Bronchial epithelial cell (primary cell): ENCODE data around the gene DOK7. TPM values are rescaled to one million over a fixed set of nuclear protein-coding genes. Genes with fewer than 3 reads are reported as not detected.

Source experiments
- DNase-seq: peaks from one replicate; pipeline ENCODE4 v3.0.0-alpha.2; 2010; ENCODE audit warnings: low read depth
- FAIRE-seq: peaks from 2 replicates; lab custom pipeline; 2011; peaks lifted over from hg19 to GRCh38; lab: Jason Lieb, UNC
- H3K27me3 ChIP-seq: 2 replicates; pipeline ENCODE4 v1.5.1; 2011; ENCODE audit warnings: low read length; ENCODE audit not compliant: control insufficient read depth, insufficient read depth
- H3K36me3 ChIP-seq: 2 replicates; pipeline ENCODE4 v1.5.1; 2011; ENCODE audit warnings: low read length; ENCODE audit not compliant: control insufficient read depth, insufficient read depth
- H3K4me3 ChIP-seq: 2 replicates; pipeline ENCODE4 v1.5.1; 2011; ENCODE audit warnings: mild to moderate bottlenecking, low read depth, low read length, control low read depth
- CTCF ChIP-seq: IDR thresholded peaks from 2 replicates; pipeline ENCODE4 v1.5.1; 2011; ENCODE audit warnings: mild to moderate bottlenecking, moderate library complexity, low read length, control low read depth, inconsistent platforms; ENCODE audit not compliant: insufficient read depth, severe bottlenecking
- total RNA-seq: library from RNA; depleted of rRNA; stranded (reverse); fragments of >200 nt; gene quantifications from 2 replicates; pipeline ENCODE4 v1.2.1, GENCODE V29; 2014

The DOK7 gene
- total RNA-seq, 1 donor from 2014 or later, result 4.2 TPM

GRCh38 chr4:3416821-3417221, 46.3 kb upstream of the DOK7 start:
- DNase-seq (no peak), FAIRE-seq (no peak)
- TF ChIP-seq CTCF, result no peak
- Histone ChIP-seq H3K4me3 (no peak overlapping the region), H3K27me3 (no peaks in the 10 kb centered on the region), H3K36me3 (peaks cover 64% of the 10 kb centered on the region)

GRCh38 chr4:3417448-3417847, 45.7 kb upstream of the DOK7 start:
- Histone ChIP-seq H3K27me3 (no peaks in the 10 kb centered on the region), H3K36me3 (peaks cover 65% of the 10 kb centered on the region), H3K4me3 (no peak overlapping the region)
- TF ChIP-seq CTCF, result no peak
- DNase-seq (no peak), FAIRE-seq (no peak)

- no peak overlapping the region for H3K4me3 ChIP-seq
- peak; percentile 40 for TF ChIP-seq CTCF
- FAIRE-seq (no peak), DNase-seq (no peak)
- H3K36me3 ChIP-seq, result peaks cover 68% of the 10 kb centered on the region
- no peaks in the 10 kb centered on the region for H3K27me3 ChIP-seq
Observed at GRCh38 chr4:3418029-3418762, 44.9 kb upstream of the DOK7 start.

- Histone ChIP-seq H3K36me3 (peaks cover 67% of the 10 kb centered on the region), H3K27me3 (no peaks in the 10 kb centered on the region), H3K4me3 (no peak overlapping the region)
- FAIRE-seq, result no peak
- no peak for TF ChIP-seq CTCF
- DNase-seq, result no peak
Observed at GRCh38 chr4:3419836-3420605, 43.1 kb upstream of the DOK7 start.

GRCh38 chr4:3420606-3420955, 42.5 kb upstream of the DOK7 start:
- Histone ChIP-seq H3K36me3 (peaks cover 67% of the 10 kb centered on the region), H3K27me3 (no peaks in the 10 kb centered on the region), H3K4me3 (no peak overlapping the region)
- FAIRE-seq, result no peak
- DNase-seq, result no peak
- TF ChIP-seq CTCF, result no peak
